KOPT-K1 (cell line): Measurements from ENCODE around the gene HSPA4L.

Experiments
- H3K27ac ChIP-seq: fragments of 200-600 bp; sonication (generic); 2 replicates; pipeline ENCODE4 v1.5.1; 2016; ENCODE audit warnings: antibody characterized with exemption, mild to moderate bottlenecking, low read depth, low read length; ENCODE audit not compliant: poor library complexity, severe bottlenecking
- H3K36me3 ChIP-seq: fragments of 200-600 bp; sonication (generic); 2 replicates; pipeline ENCODE4 v1.5.1; 2017; ENCODE audit warnings: antibody characterized with exemption, mild to moderate bottlenecking, low read length, moderate library complexity; ENCODE audit not compliant: insufficient read depth
- H3K9me3 ChIP-seq: fragments of 200-600 bp; sonication (generic); 2 replicates; pipeline ENCODE4 v1.5.1; 2017; ENCODE audit warnings: antibody characterized with exemption, low read length, mild to moderate bottlenecking; ENCODE audit not compliant: insufficient read depth, poor library complexity, severe bottlenecking

HSPA4L gene

DNA sequence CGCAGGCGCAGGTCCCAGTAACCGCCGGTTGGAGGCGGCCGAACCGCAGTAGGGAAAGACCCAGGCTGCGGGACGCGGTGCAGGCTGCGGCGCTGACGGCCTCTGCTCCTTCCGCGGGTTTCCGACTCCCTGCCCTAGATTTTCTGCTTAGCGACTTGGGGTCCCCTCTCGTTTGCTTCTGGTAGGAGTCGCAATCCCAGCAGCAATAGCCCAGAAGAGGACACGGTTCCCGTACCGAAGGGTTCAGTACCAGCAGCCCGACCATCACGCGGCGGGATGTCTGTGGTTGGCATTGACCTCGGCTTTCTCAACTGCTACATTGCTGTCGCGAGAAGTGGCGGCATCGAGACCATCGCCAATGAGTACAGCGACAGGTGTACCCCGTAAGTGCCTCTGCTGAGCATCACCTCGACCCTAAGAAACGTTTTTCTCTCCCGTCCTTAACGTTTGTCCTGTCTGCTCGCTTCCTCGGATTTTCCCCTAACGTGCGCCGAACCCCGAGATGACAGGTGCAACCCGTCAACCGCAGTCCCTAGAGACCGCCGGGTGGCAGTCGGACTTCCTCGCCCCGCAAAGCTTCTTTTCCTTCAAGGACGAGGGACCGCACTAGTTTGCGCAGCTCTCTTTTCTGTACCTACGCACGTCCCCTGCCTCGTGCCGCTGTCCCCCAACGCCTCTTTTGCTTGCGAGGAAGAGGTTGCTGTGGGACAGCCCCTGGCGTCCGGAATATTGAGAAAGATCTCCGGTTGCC lies at the start of gene HSPA4L:
TSS of gene HSPA4L (plus strand) at position 48 of the 751 bp plus-strand sequence. CDS start at position 277, 229 bp downstream.
- no peaks in the 10 kb centered on the region for H3K9me3 ChIP-seq
- peak within 1 kb of the TSS; percentile 59 for H3K27ac ChIP-seq
- H3K36me3 ChIP-seq, result no peaks in the 10 kb centered on the region

DNA sequence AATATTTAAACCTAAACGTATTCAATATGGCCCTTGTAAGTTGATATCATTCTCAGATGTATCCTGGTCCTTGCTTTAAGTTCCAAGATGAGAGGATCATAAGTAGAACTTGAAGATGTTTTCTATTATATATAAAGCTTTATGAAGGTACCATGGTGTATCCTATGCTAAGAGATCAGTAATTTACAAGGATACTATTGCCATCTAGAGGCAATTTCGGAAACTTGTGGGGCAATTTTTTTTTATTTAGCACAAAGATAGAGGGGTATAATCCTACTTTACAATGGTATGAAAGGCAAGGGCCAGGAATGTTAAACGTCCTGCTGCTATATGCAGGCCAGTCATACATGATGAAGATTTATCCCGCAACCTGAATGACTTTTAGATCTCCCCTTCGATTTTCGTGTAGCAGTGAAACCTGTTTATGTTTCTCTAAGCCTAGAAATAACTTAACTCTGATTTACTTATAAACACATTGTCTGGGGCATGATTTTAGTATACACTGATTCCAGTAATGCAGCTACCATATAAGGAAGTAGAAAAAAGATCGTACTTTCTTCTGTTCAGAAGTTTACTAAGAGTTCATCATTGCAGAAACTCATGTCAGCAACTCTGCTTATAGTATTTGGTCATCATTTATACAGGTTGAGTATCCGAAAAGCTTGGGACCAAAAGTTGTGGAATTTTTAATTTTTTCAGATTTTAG lies 49.3 kb upstream of the HSPA4L start:
- no peaks in the 10 kb centered on the region for H3K36me3 ChIP-seq

DNA sequence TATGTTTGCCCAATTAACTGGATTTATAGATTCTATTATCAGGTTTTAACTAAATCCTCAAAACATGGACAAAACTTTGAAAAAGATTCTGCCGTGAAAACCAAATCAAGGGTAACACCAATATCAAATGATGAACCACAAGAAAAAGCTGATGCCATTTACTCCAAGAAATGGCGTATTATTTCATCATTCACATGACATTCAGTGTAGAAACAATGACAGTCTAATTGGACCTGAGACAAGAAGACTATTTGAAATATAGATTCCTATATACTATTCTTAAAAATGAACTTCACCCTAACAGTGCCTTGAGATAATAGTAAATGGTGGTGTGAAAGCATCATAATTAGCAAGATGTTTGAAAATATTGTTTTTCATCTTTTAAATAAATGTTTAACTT lies 47.1 kb upstream of the HSPA4L start:
- Histone ChIP-seq H3K27ac (no peak overlapping the region), H3K9me3 (no peaks in the 10 kb centered on the region), H3K36me3 (no peaks in the 10 kb centered on the region)

More for the DNA sequence above, 49.3 kb upstream of the HSPA4L start:
- H3K9me3 ChIP-seq, result no peaks in the 10 kb centered on the region
- no peak overlapping the region for H3K27ac ChIP-seq

DNA sequence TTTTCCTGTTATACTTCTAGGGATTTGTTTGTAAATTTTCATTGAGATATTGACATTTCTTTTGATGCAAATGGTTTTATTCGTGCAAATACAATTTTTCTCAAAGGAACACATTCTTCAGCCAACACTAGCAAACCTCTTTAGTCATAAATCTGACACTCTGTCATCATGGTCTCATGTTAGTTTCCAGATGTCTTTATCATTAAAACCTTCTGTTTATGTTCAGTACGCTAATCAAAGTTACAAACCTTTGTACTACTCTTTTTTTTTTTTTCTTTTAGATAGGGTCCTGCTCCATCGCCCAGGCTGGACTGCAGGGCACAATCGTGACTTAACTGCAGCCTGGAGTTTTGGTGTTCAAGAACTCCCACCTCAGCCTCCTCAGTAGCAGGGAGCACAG lies 44.8 kb upstream of the HSPA4L start:
- no peak overlapping the region for H3K27ac ChIP-seq
- no peaks in the 10 kb centered on the region for H3K36me3 ChIP-seq
- peaks cover under 1% of the 10 kb centered on the region for H3K9me3 ChIP-seq

GRCh38 chr4:127741247-127741646 lies 40.9 kb upstream of the HSPA4L start:
- peaks cover 8% of the 10 kb centered on the region for H3K9me3 ChIP-seq
- no peaks in the 10 kb centered on the region for H3K36me3 ChIP-seq
- H3K27ac ChIP-seq, result no peak overlapping the region

DNA sequence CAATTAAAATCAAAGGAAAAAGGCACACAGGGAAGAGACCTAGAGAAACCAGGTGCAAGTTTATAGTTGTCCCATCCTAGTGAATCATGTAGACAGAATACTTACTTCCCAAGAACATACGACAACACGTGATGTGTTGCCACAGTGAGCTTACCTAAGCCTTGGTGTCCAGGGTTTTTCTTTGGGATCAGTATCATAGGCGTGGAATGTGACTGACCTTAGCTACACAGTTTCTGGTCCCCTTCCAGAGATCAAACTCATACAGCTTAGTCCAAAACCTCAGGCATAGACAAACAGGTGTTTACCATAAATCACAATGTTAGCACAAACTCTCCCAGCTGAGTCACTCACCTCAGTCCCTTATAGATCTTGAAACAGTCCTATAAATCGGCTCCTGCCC lies 34.2 kb upstream of the HSPA4L start:
- H3K36me3 ChIP-seq, result no peaks in the 10 kb centered on the region
- peaks cover 27% of the 10 kb centered on the region for H3K9me3 ChIP-seq
- H3K27ac ChIP-seq, result no peak overlapping the region

GRCh38 chr4:127748957-127749356 lies 33.2 kb upstream of the HSPA4L start:
- Histone ChIP-seq H3K36me3 (no peaks in the 10 kb centered on the region), H3K27ac (no peak overlapping the region), H3K9me3 (peaks cover 26% of the 10 kb centered on the region)

GRCh38 chr4:127756906-127757305 lies 25.2 kb upstream of the HSPA4L start:
- Histone ChIP-seq H3K9me3 (no peaks in the 10 kb centered on the region), H3K36me3 (no peaks in the 10 kb centered on the region), H3K27ac (no peak overlapping the region)

GRCh38 chr4:127759228-127759820 lies 22.8 kb upstream of the HSPA4L start:
- Histone ChIP-seq H3K9me3 (no peaks in the 10 kb centered on the region), H3K36me3 (no peaks in the 10 kb centered on the region), H3K27ac (no peak overlapping the region)

GRCh38 chr4:127759893-127760292 lies 22.2 kb upstream of the HSPA4L start:
- H3K27ac ChIP-seq, result no peak overlapping the region
- H3K9me3 ChIP-seq, result no peaks in the 10 kb centered on the region
- no peaks in the 10 kb centered on the region for H3K36me3 ChIP-seq

DNA sequence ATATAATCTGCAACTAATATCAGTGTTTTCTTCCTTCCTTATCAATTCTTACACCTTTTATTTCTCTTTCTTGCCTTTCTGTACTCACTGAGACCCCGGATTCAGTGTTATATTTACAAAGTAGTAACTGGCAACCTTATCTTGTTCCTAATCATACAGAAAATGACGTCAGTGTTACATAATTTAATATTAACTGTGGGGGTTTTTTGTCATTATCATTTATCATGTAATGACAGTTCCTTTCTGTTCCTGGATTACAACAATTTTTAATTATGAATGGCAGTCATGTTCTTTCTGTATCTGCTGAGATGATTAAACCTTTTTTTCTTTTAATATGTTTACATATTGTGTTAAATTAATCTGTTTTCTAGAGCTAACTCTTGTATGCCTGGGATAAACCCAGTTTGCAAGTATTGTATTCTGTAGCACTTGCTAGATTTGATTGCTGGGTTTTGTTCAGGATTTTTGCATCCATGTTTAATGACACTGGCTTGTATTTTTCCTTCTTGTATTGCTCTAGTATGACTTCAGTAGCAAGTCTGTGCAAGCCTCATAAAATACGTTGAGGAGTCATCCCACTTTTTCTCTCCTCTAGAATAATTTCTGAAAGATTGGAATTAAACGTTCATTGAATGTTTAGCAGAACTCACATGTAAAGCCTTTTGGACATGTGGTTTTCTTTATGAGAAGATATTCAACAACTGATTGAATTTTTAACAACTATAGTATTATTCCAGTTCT lies 10.4 kb upstream of the HSPA4L start:
- Histone ChIP-seq H3K9me3 (no peaks in the 10 kb centered on the region), H3K36me3 (no peaks in the 10 kb centered on the region), H3K27ac (no peak overlapping the region)

DNA sequence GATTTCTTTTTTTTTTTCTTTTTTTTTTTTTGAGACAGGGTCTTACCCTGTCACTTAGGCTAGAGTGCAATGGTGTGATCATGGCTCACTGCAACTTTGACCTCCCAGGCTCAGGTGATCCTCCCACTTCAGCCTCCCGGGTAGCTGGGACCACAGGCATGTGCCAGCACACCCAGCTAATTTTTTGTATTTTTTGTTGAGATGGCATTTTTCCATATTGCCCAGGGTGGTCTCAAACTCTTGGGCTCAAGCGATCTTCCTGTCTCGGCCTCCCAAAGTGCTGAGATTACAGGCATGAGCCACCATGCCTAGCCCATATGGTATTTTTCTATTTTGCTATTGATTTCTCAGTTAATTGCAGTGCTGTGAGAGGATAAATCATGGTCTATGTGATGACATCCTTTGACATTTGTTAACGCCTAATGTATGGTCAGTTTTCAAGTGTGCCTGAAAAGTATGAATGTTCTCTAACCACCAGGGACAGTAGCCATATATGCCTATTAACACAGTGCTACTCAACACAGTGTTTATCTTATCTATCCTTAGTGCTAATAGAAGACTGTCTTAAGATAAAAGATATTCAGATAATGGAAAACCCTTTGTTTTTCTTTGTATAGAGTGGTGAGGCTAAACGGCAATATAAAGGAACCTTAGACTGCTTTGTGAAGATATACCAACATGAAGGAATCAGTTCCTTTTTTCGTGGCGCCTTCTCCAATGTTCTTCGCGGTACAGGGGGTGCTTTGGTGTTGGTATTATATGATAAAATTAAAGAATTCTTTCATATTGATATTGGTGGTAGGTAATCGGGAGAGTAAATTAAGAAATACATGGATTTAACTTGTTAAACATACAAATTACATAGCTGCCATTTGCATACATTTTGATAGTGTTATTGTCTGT lies 9.1 kb upstream of the HSPA4L start:
- H3K9me3 ChIP-seq, result no peaks in the 10 kb centered on the region
- no peaks in the 10 kb centered on the region for H3K36me3 ChIP-seq
- H3K27ac ChIP-seq, result no peak overlapping the region

DNA sequence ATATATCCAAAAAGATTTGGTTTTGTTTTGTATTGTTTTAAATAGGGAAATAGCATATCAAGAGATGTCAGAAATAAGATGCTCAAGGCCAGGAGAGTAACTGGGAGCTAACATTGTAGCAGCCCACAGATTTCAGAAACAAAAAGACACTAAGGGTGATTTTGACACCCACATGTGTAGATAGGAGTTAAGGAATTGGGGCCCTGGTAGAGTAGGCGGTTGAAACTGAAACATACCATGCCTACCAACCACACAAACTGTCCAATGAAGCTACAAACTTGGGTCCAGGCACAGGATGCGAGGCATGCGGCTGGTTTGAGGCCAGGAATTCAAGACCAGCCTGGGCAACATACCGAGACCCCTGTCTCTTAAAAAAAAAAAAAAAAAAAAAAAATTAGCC lies 6.3 kb upstream of the HSPA4L start:
- Histone ChIP-seq H3K9me3 (no peaks in the 10 kb centered on the region), H3K27ac (no peak overlapping the region), H3K36me3 (no peaks in the 10 kb centered on the region)

DNA sequence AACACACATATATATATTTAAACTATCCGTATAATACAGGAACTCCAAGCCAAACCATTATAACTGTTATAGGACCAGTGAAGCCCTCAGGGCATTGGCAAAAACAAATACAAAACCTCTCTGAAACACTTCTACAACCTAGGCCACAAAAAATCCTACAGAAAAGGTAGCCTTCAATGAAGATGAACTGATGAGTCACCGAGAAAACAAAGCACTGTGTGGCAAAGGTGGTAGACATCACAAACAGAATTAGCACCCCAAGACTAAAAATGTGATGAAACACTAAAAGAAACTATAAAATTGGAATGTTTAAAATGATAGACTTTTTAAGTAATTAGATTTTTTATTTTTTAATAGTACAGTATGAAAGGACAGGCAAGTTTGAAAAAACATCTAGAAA lies 5.5 kb upstream of the HSPA4L start:
- no peaks in the 10 kb centered on the region for H3K9me3 ChIP-seq
- no peaks in the 10 kb centered on the region for H3K36me3 ChIP-seq
- no peak overlapping the region for H3K27ac ChIP-seq
